ENCODE measurements around the gene IDH3A. TPM values are rescaled to one million over a fixed set of nuclear protein-coding genes. Genes with fewer than 3 reads are reported as not detected.

The IDH3A gene
- polyA plus RNA-seq, 2 of the 4 experiments (the other 2 are of a cell fraction) = 85.6 to 149 TPM

DNA sequence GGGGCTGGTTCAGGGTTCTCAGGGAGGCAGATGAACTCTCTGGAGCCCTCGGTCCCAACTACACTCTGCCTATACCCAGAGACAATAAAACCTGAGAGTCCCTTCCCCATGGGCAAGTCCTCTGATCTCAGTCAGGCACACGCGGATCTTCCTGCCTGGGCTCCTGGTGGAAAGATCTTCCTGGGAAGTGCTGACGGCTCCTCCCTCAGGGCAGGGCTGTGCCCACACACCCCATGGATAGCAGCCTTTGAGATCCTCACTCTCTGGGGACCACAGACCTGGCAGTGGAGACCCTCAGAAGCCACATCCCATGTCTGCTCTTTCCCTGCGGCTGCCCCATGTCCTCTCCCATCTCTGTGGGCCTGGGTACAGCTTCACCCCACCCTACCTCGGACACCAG is 46.4 kb upstream of the IDH3A start (continued):
- TF ChIP-seq PBX3 (IDR thresholded peaks at IDR 0.05) (no peak), MAZ (IDR thresholded peaks at IDR 0.05; ENCODE audit: borderline replicate concordance, low read depth, low read length) (no peak), SREBF2 (IDR thresholded peaks at IDR 0.05) (no peak), RNF2 (IDR thresholded peaks at IDR 0.05; ENCODE audit: borderline replicate concordance, low read depth) (no peak)
- TF ChIP-seq, protein P1, sequence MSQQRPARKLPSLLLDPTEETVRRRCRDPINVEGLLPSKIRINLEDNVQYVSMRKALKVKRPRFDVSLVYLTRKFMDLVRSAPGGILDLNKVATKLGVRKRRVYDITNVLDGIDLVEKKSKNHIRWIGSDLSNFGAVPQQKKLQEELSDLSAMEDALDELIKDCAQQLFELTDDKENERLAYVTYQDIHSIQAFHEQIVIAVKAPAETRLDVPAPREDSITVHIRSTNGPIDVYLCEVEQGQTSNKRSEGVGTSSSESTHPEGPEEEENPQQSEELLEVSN (IDR thresholded peaks at IDR 0.05; ENCODE audit: borderline replicate concordance, low read depth) = no peak
- TF ChIP-seq, protein P2, sequence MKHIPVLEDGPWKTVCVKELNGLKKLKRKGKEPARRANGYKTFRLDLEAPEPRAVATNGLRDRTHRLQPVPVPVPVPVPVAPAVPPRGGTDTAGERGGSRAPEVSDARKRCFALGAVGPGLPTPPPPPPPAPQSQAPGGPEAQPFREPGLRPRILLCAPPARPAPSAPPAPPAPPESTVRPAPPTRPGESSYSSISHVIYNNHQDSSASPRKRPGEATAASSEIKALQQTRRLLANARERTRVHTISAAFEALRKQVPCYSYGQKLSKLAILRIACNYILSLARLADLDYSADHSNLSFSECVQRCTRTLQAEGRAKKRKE (CRISPR knock-in tag; IDR thresholded peaks at IDR 0.05; ENCODE audit: low read depth) = no peak

DNA sequence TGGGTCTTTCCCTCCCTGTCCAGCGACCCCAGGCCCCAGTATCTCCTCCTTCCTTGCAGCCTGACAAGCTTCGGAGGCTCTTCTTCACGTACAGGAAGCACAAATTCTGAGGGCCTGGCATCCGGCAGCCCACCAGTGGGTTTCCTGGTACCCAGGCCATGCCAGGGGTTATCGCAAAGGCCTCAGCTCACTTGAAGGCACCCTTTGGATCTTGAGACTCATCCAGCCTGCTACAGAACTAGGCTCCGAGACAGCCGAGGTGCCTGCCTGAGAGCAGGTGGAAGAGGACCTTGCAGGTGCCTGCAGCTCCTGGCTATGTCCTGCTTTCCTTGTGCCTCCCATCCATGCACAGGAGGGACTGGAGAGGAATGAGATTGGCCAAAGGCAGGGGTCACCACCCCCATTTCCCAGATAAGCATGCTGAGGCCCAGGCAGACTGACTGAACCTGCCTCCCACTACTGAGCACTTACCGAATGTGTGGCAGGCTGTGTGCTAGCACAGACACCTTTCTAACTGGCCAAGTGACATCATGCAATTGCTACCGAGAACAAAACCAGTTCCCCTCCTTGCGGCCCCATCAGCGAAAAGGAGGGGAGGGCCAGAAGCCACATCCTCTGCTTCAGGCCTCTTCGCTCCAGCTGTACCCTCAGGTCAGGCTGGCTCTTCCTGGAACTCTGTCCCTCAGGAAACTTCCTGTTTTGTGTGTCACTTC is 45.6 kb upstream of the IDH3A start:
- CTCF ChIA-PET = interaction anchor here (1.0 to 10.9 kb wide), 10 partner anchors 10 to 146 kb away, joined by 3 to 206 read pairs (median 8); partner anchors contain the start of gene SH2D7
- no peak overlapping the region for H3K4me2 ChIP-seq
- 80% methylated on average over 12 of the region's 12 CpGs for WGBS (ENCODE audit: missing lambda C conversion rate)
- TF ChIP-seq EHF (CRISPR knock-in tag; IDR thresholded peaks at IDR 0.05) = no peak
- TF ChIP-seq TP53 (CRISPR knock-in tag; IDR thresholded peaks at IDR 0.05) = no peak
- TF ChIP-seq MAZ (IDR thresholded peaks at IDR 0.05; ENCODE audit: borderline replicate concordance, low read depth, low read length) = no peak
- TF ChIP-seq, protein P3, sequence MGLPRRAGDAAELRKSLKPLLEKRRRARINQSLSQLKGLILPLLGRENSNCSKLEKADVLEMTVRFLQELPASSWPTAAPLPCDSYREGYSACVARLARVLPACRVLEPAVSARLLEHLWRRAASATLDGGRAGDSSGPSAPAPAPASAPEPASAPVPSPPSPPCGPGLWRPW (IDR thresholded peaks at IDR 0.05) = no peak
- TF ChIP-seq POLR2A (IDR thresholded peaks at IDR 0.05; ENCODE audit: low read length) = no peak
- TF ChIP-seq GATA3 (IDR thresholded peaks at IDR 0.05; ENCODE audit: borderline replicate concordance) = no peak
- TF ChIP-seq ZFP36 (IDR thresholded peaks at IDR 0.05; ENCODE audit: borderline replicate concordance, partially characterized antibody) = no peak
- TF ChIP-seq CEBPB (IDR thresholded peaks at IDR 0.05) = no peak
- TF ChIP-seq BCL3 (IDR thresholded peaks at IDR 0.05) = no peak
- no peak for TF ChIP-seq FOSL2 (IDR thresholded peaks at IDR 0.05)
- TF ChIP-seq FOSL2 (CRISPR knock-in tag; IDR thresholded peaks at IDR 0.05) = no peak
- TF ChIP-seq, protein P4, sequence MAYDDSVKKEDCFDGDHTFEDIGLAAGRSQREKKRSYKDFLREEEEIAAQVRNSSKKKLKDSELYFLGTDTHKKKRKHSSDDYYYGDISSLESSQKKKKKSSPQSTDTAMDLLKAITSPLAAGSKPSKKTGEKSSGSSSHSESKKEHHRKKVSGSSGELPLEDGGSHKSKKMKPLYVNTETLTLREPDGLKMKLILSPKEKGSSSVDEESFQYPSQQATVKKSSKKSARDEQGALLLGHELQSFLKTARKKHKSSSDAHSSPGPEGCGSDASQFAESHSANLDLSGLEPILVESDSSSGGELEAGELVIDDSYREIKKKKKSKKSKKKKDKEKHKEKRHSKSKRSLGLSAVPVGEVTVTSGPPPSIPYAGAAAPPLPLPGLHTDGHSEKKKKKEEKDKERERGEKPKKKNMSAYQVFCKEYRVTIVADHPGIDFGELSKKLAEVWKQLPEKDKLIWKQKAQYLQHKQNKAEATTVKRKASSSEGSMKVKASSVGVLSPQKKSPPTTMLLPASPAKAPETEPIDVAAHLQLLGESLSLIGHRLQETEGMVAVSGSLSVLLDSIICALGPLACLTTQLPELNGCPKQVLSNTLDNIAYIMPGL (CRISPR knock-in tag; IDR thresholded peaks at IDR 0.05; ENCODE audit: borderline replicate concordance) = no peak
- no peak for TF ChIP-seq NR3C1 (IDR thresholded peaks at IDR 0.05)
- H3K4me3 ChIP-seq = no peak overlapping the region
- DNase-seq (ENCODE audit: low read depth in 1 of 2, low spot score in 1 of 2) (no peak), FAIRE-seq (no peak), ATAC-seq (no peak)
- H3K4me1 ChIP-seq = no peaks in the 10 kb centered on the region
- no peak overlapping the region for H3K27ac ChIP-seq
- POLR2A ChIA-PET = no interaction called here
- H3K9me3 ChIP-seq = no peaks in the 10 kb centered on the region

DNA sequence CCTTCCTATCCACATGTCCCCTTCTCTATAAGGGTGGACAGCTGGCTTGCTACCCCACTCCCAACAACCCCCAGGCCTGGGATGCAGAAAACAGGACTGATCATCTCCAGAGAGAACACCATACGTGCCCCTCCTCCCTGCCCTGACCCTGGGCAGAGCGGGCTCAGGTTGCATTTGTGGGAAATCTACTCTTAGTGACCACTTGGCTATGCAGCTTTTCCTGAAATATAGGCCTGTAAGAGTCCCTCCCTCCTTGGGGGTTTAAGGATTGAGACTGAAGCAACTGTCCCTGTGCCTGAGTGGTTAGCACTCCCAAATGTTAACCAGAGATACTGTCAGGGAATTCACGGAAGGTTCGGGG is 45.1 kb upstream of the IDH3A start:
- Histone ChIP-seq H3K27ac (no peak overlapping the region), H3K4me3 (no peak overlapping the region), H3K4me2 (no peak overlapping the region), H3K9me3 (no peaks in the 10 kb centered on the region), H3K4me1 (no peaks in the 10 kb centered on the region)
- no peak for FAIRE-seq
- no peak for DNase-seq (ENCODE audit: low read depth in 1 of 2, low spot score in 1 of 2)
- no peak for ATAC-seq
- TF ChIP-seq CBX2 (IDR thresholded peaks at IDR 0.05; ENCODE audit: borderline replicate concordance, low read depth) = no peak
- no peak for TF ChIP-seq FOSB (CRISPR knock-in tag; IDR thresholded peaks at IDR 0.05)
- TF ChIP-seq, protein P5, sequence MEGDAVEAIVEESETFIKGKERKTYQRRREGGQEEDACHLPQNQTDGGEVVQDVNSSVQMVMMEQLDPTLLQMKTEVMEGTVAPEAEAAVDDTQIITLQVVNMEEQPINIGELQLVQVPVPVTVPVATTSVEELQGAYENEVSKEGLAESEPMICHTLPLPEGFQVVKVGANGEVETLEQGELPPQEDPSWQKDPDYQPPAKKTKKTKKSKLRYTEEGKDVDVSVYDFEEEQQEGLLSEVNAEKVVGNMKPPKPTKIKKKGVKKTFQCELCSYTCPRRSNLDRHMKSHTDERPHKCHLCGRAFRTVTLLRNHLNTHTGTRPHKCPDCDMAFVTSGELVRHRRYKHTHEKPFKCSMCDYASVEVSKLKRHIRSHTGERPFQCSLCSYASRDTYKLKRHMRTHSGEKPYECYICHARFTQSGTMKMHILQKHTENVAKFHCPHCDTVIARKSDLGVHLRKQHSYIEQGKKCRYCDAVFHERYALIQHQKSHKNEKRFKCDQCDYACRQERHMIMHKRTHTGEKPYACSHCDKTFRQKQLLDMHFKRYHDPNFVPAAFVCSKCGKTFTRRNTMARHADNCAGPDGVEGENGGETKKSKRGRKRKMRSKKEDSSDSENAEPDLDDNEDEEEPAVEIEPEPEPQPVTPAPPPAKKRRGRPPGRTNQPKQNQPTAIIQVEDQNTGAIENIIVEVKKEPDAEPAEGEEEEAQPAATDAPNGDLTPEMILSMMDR (IDR thresholded peaks at IDR 0.05) = no peak
- ChIA-PET POLR2A (no interaction called here), CTCF (interaction anchor here (1.0 to 10.9 kb wide), 9 partner anchors 9 to 147 kb away, joined by 3 to 206 read pairs (median 18); partner anchors contain the start of gene SH2D7)
- WGBS (ENCODE audit: missing lambda C conversion rate) = 88% methylated on average over 4 of the region's 4 CpGs
